Measurements from ENCODE around the gene MAN2B1. TPM values are rescaled to one million over a fixed set of nuclear protein-coding genes. Genes with fewer than 3 reads are reported as not detected.
A peak's percentile ranks its signal among the peaks of the same experiment; 100 is the strongest.

MAN2B1 gene
- total and polyA plus RNA-seq, 2 of the 13 experiments (the other 11 are each of a cell fraction or from before 2014, with no cell fraction given): 23.6 to 23.8 TPM

DNA sequence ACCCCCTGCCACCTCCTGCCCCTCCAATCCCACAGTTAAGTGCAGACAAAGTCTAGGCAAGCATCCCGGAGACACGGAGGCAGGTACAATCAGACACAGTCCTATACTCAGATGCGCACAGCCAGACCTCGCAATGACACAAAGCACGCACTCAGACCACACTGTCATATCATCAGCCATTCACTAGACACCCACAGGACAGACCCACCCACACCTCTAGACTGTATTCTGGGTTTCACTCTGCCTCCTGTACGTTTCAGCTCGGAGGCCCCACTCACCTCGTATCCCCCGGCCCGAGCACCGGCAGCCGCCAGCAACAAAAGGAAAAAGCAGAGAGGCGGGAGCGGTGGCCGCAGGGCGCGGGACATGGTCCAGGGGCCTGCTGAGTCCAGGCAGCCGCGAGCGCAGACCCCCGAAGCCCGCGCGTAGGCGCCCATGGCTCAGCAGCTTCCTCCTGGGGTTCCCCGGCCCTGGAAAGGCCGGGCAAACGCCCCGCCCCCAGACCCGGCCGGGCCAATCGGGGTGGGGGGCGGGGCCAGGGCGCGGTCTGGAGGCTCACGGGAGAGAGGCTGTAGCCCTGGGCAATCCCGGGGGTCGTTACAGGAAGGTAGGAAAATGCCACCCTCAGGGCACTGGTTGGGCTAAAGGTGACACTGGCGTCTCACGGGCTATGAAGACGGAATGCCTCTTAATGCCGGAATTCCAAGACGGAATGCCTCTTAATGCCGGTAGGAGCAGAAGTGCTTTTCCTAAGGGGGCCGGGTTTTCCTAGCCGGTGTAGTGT is at the start of gene MAN2B1, which contains the start of gene WDR83 (continued):
- TF ChIP-seq RORA (CRISPR knock-in tag; IDR thresholded peaks at IDR 0.05) (no peak), TOE1 (CRISPR knock-in tag; IDR thresholded peaks at IDR 0.05) (no peak), SP4 (CRISPR knock-in tag; IDR thresholded peaks at IDR 0.05) (peak; percentile 79), STAG1 (CRISPR knock-in tag; IDR thresholded peaks at IDR 0.05) (no peak), TEAD3 (CRISPR knock-in tag; optimal IDR thresholded peaks at IDR 0.05; ENCODE audit: borderline replicate concordance) (peak; percentile 13), HIVEP1 (CRISPR knock-in tag; IDR thresholded peaks at IDR 0.05) (peak; percentile 87), REL (CRISPR knock-in tag; conservative IDR thresholded peaks at IDR 0.05) (no peak), NRL (CRISPR knock-in tag; IDR thresholded peaks at IDR 0.05; ENCODE audit: borderline replicate concordance) (peak; percentile 66; the same call in 1 of the 2 replicates), IKZF1 (IDR thresholded peaks at IDR 0.05) (no peak), ZNF263 (CRISPR knock-in tag; IDR thresholded peaks at IDR 0.05) (0 out of 2 replicates have a peak, but pooled peaks have one; percentile 23), MAZ (IDR thresholded peaks at IDR 0.05; ENCODE audit: borderline replicate concordance, low read depth, low read length) (no peak), MAZ (CRISPR knock-in tag; IDR thresholded peaks at IDR 0.05; ENCODE audit: low read depth) (peak; percentile 25; the same call in 1 of the 2 replicates), SALL1 (CRISPR knock-in tag; IDR thresholded peaks at IDR 0.05) (peak; percentile 11; the same call in 1 of the 2 replicates), ZFX (CRISPR knock-in tag; IDR thresholded peaks at IDR 0.05; ENCODE audit: low read depth) (peak; percentile 84), PHF20 (CRISPR knock-in tag; IDR thresholded peaks at IDR 0.05) (peak; percentile 60), NONO (IDR thresholded peaks at IDR 0.05) (no peak), NONO (CRISPR knock-in tag; conservative IDR thresholded peaks at IDR 0.05) (no peak), ZNF260 (CRISPR knock-in tag; IDR thresholded peaks at IDR 0.05; ENCODE audit: borderline replicate concordance, low read depth) (no peak), PRMT3 (CRISPR knock-in tag; IDR thresholded peaks at IDR 0.05; ENCODE audit: borderline replicate concordance, low read depth) (no peak)
- TF ChIP-seq, protein P1, sequence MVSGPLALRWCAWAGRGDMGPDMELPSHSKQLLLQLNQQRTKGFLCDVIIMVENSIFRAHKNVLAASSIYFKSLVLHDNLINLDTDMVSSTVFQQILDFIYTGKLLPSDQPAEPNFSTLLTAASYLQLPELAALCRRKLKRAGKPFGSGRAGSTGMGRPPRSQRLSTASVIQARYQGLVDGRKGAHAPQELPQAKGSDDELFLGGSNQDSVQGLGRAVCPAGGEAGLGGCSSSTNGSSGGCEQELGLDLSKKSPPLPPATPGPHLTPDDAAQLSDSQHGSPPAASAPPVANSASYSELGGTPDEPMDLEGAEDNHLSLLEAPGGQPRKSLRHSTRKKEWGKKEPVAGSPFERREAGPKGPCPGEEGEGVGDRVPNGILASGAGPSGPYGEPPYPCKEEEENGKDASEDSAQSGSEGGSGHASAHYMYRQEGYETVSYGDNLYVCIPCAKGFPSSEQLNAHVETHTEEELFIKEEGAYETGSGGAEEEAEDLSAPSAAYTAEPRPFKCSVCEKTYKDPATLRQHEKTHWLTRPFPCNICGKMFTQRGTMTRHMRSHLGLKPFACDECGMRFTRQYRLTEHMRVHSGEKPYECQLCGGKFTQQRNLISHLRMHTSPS (CRISPR knock-in tag; IDR thresholded peaks at IDR 0.05; ENCODE audit: low read depth): no peak
- TF ChIP-seq, protein P2, sequence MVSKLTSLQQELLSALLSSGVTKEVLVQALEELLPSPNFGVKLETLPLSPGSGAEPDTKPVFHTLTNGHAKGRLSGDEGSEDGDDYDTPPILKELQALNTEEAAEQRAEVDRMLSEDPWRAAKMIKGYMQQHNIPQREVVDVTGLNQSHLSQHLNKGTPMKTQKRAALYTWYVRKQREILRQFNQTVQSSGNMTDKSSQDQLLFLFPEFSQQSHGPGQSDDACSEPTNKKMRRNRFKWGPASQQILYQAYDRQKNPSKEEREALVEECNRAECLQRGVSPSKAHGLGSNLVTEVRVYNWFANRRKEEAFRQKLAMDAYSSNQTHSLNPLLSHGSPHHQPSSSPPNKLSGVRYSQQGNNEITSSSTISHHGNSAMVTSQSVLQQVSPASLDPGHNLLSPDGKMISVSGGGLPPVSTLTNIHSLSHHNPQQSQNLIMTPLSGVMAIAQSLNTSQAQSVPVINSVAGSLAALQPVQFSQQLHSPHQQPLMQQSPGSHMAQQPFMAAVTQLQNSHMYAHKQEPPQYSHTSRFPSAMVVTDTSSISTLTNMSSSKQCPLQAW (CRISPR knock-in tag; IDR thresholded peaks at IDR 0.05): peak; percentile 57; the same call in 1 of the 2 replicates
- TF ChIP-seq, protein P3, sequence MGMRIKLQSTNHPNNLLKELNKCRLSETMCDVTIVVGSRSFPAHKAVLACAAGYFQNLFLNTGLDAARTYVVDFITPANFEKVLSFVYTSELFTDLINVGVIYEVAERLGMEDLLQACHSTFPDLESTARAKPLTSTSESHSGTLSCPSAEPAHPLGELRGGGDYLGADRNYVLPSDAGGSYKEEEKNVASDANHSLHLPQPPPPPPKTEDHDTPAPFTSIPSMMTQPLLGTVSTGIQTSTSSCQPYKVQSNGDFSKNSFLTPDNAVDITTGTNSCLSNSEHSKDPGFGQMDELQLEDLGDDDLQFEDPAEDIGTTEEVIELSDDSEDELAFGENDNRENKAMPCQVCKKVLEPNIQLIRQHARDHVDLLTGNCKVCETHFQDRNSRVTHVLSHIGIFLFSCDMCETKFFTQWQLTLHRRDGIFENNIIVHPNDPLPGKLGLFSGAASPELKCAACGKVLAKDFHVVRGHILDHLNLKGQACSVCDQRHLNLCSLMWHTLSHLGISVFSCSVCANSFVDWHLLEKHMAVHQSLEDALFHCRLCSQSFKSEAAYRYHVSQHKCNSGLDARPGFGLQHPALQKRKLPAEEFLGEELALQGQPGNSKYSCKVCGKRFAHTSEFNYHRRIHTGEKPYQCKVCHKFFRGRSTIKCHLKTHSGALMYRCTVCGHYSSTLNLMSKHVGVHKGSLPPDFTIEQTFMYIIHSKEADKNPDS (CRISPR knock-in tag; IDR thresholded peaks at IDR 0.05): no peak
- TF ChIP-seq, protein P4, sequence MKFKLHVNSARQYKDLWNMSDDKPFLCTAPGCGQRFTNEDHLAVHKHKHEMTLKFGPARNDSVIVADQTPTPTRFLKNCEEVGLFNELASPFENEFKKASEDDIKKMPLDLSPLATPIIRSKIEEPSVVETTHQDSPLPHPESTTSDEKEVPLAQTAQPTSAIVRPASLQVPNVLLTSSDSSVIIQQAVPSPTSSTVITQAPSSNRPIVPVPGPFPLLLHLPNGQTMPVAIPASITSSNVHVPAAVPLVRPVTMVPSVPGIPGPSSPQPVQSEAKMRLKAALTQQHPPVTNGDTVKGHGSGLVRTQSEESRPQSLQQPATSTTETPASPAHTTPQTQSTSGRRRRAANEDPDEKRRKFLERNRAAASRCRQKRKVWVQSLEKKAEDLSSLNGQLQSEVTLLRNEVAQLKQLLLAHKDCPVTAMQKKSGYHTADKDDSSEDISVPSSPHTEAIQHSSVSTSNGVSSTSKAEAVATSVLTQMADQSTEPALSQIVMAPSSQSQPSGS (CRISPR knock-in tag; IDR thresholded peaks at IDR 0.05): no peak

Measured in HepG2 (cell line).